ENCODE measurements around the gene CNOT8.

GRCh38 chr5:154849264-154849785, 9.1 kb upstream of the CNOT8 start:
- TF ChIP-seq CTCF (IDR thresholded peaks at IDR 0.05) (no peak), POLR2A (IDR thresholded peaks at IDR 0.05) (no peak), POLR2AphosphoS5 (IDR thresholded peaks at IDR 0.05; ENCODE audit: insufficient read depth in 1 of 2, low read depth in 1 of 2) (no peak)
